ENCODE data around the gene TMC4. TPM values are rescaled to one million over a fixed set of nuclear protein-coding genes. Genes with fewer than 3 reads are reported as not detected.

Gene TMC4
- total and polyA plus RNA-seq, 4 donors: 0.23 to 2.4 (median 1.4) TPM

- 73% methylated on average over 14 of the region's 14 CpGs for WGBS
- DNase-seq (ENCODE audit: low spot score): no peak
- no peaks in the 10 kb centered on the region for H3K27me3 ChIP-seq (ENCODE audit: control insufficient read depth in 4 of 4, insufficient read depth in 4 of 4, low read length in 3 of 4)
- H3K4me1 ChIP-seq (ENCODE audit: control insufficient read depth in 4 of 4, insufficient read depth in 4 of 4, low read length in 3 of 4): peaks cover 10 to 37% (median 31%) of the 10 kb centered on the region in 4 donors
- H3K9ac ChIP-seq (ENCODE audit: low read depth in 1 of 2, low read length in 2 of 2): no peak overlapping the region
- peaks cover 0 to 3% (median 1%) of the 10 kb centered on the region in 4 donors for H3K36me3 ChIP-seq (ENCODE audit: control insufficient read depth in 4 of 4, insufficient read depth in 3 of 4, low read depth in 1 of 4, low read length in 3 of 4)
- peak overlapping the region; percentile 54 to 72 for H3K27ac ChIP-seq (ENCODE audit: low read depth in 1 of 2, low read length in 2 of 2)
- TF ChIP-seq RAD21 (IDR thresholded peaks at IDR 0.05) (no peak), FOXA2 (IDR thresholded peaks at IDR 0.05) (no peak), TAF1 (conservative IDR thresholded peaks at IDR 0.05) (no peak), FOXA1 (IDR thresholded peaks at IDR 0.05) (no peak)
- peak overlapping the region in 2 of 3 donors; percentile 49 to 71 for H3K4me3 ChIP-seq (ENCODE audit: low read depth in 1 of 3, low read length in 3 of 3)
- H3K9me3 ChIP-seq (ENCODE audit: control insufficient read depth in 4 of 4, low read length in 3 of 4): no peaks in the 10 kb centered on the region
Measured at GRCh38 chr19:54162884-54163283, 10.1 kb downstream of the TMC4 start.

- H3K4me1 ChIP-seq (ENCODE audit: control insufficient read depth in 4 of 4, insufficient read depth in 4 of 4, low read length in 3 of 4): peaks cover 10 to 37% (median 31%) of the 10 kb centered on the region in 4 donors
- H3K9ac ChIP-seq (ENCODE audit: low read depth in 1 of 2, low read length in 2 of 2): no peak overlapping the region
- peak overlapping the region; percentile 42 to 71 (median 49) for H3K4me3 ChIP-seq (ENCODE audit: low read depth in 1 of 3, low read length in 3 of 3)
Measured at GRCh38 chr19:54162241-54162805, 10.6 kb downstream of the TMC4 start.

More at GRCh38 chr19:54162241-54162805, 10.6 kb downstream of the TMC4 start:
- 1% methylated on average over 35 of the region's 35 CpGs for WGBS
- Histone ChIP-seq H3K9me3 (ENCODE audit: control insufficient read depth in 4 of 4, low read length in 3 of 4) (no peaks in the 10 kb centered on the region), H3K27ac (ENCODE audit: low read depth in 1 of 2, low read length in 2 of 2) (peak overlapping the region; percentile 54 to 72), H3K36me3 (ENCODE audit: control insufficient read depth in 4 of 4, insufficient read depth in 3 of 4, low read depth in 1 of 4, low read length in 3 of 4) (peaks cover 0 to 4% (median 2%) of the 10 kb centered on the region in 4 donors), H3K27me3 (ENCODE audit: control insufficient read depth in 4 of 4, insufficient read depth in 4 of 4, low read length in 3 of 4) (no peaks in the 10 kb centered on the region)
- TF ChIP-seq ATF3 (IDR thresholded peaks at IDR 0.05): no peak
- no peak for TF ChIP-seq REST (IDR thresholded peaks at IDR 0.05)
- TF ChIP-seq HNF4G (IDR thresholded peaks at IDR 0.05): no peak
- TF ChIP-seq, protein P1, sequence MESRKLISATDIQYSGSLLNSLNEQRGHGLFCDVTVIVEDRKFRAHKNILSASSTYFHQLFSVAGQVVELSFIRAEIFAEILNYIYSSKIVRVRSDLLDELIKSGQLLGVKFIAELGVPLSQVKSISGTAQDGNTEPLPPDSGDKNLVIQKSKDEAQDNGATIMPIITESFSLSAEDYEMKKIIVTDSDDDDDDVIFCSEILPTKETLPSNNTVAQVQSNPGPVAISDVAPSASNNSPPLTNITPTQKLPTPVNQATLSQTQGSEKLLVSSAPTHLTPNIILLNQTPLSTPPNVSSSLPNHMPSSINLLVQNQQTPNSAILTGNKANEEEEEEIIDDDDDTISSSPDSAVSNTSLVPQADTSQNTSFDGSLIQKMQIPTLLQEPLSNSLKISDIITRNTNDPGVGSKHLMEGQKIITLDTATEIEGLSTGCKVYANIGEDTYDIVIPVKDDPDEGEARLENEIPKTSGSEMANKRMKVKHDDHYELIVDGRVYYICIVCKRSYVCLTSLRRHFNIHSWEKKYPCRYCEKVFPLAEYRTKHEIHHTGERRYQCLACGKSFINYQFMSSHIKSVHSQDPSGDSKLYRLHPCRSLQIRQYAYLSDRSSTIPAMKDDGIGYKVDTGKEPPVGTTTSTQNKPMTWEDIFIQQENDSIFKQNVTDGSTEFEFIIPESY (IDR thresholded peaks at IDR 0.05): no peak
- no peak for TF ChIP-seq FOXA2 (IDR thresholded peaks at IDR 0.05)
- TF ChIP-seq SP1 (IDR thresholded peaks at IDR 0.05): peak; percentile 40
- TF ChIP-seq JUND (IDR thresholded peaks at IDR 0.05): peak in 1 of 2 donors; percentile 23
- no peak for TF ChIP-seq RAD21 (IDR thresholded peaks at IDR 0.05)
- TF ChIP-seq TAF1 (conservative IDR thresholded peaks at IDR 0.05): no peak
- TF ChIP-seq HNF4A (conservative IDR thresholded peaks at IDR 0.05): no peak
- TF ChIP-seq, protein P2, sequence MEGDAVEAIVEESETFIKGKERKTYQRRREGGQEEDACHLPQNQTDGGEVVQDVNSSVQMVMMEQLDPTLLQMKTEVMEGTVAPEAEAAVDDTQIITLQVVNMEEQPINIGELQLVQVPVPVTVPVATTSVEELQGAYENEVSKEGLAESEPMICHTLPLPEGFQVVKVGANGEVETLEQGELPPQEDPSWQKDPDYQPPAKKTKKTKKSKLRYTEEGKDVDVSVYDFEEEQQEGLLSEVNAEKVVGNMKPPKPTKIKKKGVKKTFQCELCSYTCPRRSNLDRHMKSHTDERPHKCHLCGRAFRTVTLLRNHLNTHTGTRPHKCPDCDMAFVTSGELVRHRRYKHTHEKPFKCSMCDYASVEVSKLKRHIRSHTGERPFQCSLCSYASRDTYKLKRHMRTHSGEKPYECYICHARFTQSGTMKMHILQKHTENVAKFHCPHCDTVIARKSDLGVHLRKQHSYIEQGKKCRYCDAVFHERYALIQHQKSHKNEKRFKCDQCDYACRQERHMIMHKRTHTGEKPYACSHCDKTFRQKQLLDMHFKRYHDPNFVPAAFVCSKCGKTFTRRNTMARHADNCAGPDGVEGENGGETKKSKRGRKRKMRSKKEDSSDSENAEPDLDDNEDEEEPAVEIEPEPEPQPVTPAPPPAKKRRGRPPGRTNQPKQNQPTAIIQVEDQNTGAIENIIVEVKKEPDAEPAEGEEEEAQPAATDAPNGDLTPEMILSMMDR (IDR thresholded peaks at IDR 0.05; ENCODE audit: low read depth, low read length, missing input control): no peak
- no peak for TF ChIP-seq EGR1 (IDR thresholded peaks at IDR 0.05; ENCODE audit: low read depth in 2 of 2)
- no peak for TF ChIP-seq GABPA (IDR thresholded peaks at IDR 0.05 in 1 of 2, conservative IDR thresholded peaks at IDR 0.05 in 1 of 2)
- no peak for TF ChIP-seq RXRA (IDR thresholded peaks at IDR 0.05)
- TF ChIP-seq, protein P3, sequence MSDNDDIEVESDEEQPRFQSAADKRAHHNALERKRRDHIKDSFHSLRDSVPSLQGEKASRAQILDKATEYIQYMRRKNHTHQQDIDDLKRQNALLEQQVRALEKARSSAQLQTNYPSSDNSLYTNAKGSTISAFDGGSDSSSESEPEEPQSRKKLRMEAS (IDR thresholded peaks at IDR 0.05): peak; percentile 74
- no peak for TF ChIP-seq NR2F2 (IDR thresholded peaks at IDR 0.05)
- no peak for TF ChIP-seq YY1 (IDR thresholded peaks at IDR 0.05)
- TF ChIP-seq FOXA1 (IDR thresholded peaks at IDR 0.05): no peak
- DNase-seq (ENCODE audit: low spot score): peak; percentile 92
